ENCODE results near the gene DYRK3. TPM values are rescaled to one million over a fixed set of nuclear protein-coding genes. Genes with fewer than 3 reads are reported as not detected.
A peak's percentile ranks its signal among the peaks of the same experiment; 100 is the strongest.

Gene DYRK3
- total and polyA plus RNA-seq, 9 of the 15 experiments (the other 6 are each of a cell fraction or from before 2014, with no cell fraction given), result 4.5 to 33.7 (median 25.7) TPM

- TF ChIP-seq ZNF639 (CRISPR knock-in tag; conservative IDR thresholded peaks at IDR 0.05 in 1 of 2, IDR thresholded peaks at IDR 0.05 in 1 of 2) (peak in 1 of 2 experiments; percentile 53; a peak in 1 of 4 replicates), CHCHD3 (CRISPR knock-in tag; IDR thresholded peaks at IDR 0.05) (no peak), SAP30 (IDR thresholded peaks at IDR 0.05; ENCODE audit: borderline replicate concordance, insufficient read depth, low read depth, low read length, poor library complexity, severe bottlenecking) (no peak), MEF2A (IDR thresholded peaks at IDR 0.05; ENCODE audit: control insufficient read depth, low read depth, low read length) (no peak), REST (IDR thresholded peaks at IDR 0.05; ENCODE audit: borderline replicate concordance) (no peak), REST (CRISPR knock-in tag; IDR thresholded peaks at IDR 0.05; ENCODE audit: low read depth) (no peak), JUND (IDR thresholded peaks at IDR 0.05; ENCODE audit: borderline replicate concordance, low read depth, low read length) (no peak; the same call in 1 of the 2 replicates), JUND (tag; IDR thresholded peaks at IDR 0.05; ENCODE audit: borderline replicate concordance, low read depth, low read length) (0 out of 3 replicates have a peak, but pooled peaks have one; percentile 30), DPF2 (IDR thresholded peaks at IDR 0.05) (0 out of 2 replicates have a peak, but pooled peaks have one; percentile 15), RFX5 (IDR thresholded peaks at IDR 0.05; ENCODE audit: low read depth, low read length) (no peak), RBM25 (IDR thresholded peaks at IDR 0.05; ENCODE audit: low read depth, low read length, severe bottlenecking) (no peak), CEBPB (tag; IDR thresholded peaks at IDR 0.05) (no peak), ZNF592 (IDR thresholded peaks at IDR 0.05) (0 out of 2 replicates have a peak, but pooled peaks have one; percentile 66)
Observed at GRCh38 chr1:206680279-206680678, 44.9 kb downstream of the DYRK3 start (continued).
